Stimulated activated CD4-positive, alpha-beta T cell treated with anti-CD3 and anti-CD28 coated beads, Interleukin-4, amount 100 ng/mL, for 24 hours (primary cell): Measurements from ENCODE around the gene ANKRD42.
"Not testable (repeated sequence)": the region's sequence is repeated elsewhere in the genome, so short reads cannot be mapped to it uniquely, and the experiment has no call there.

Experiments used
- DNase-seq: peaks from one replicate; pipeline ENCODE4 v3.0.0-alpha.2; 2020

The ANKRD42 gene

DNA sequence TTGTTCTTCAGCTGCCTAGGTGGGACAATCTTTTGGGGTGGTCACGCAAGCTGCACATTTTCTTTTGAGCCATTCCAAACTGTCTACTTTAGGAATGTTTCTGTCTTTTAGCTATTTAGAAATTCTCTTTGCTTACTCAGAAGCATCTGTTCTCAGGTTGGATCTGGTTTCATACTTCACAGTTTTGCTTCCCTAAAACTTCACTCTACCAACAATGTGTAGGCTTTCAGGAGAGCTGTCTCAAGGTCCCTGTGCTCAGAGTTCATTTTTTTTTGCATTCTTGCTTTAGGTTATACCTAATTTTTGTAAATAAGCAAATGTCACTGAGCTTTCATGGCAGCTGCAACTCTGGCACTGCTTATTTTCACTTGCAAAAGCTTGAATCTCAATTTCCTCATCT lies 55.9 kb downstream of the ANKRD42 start:
- DNase-seq, result no peak

DNA sequence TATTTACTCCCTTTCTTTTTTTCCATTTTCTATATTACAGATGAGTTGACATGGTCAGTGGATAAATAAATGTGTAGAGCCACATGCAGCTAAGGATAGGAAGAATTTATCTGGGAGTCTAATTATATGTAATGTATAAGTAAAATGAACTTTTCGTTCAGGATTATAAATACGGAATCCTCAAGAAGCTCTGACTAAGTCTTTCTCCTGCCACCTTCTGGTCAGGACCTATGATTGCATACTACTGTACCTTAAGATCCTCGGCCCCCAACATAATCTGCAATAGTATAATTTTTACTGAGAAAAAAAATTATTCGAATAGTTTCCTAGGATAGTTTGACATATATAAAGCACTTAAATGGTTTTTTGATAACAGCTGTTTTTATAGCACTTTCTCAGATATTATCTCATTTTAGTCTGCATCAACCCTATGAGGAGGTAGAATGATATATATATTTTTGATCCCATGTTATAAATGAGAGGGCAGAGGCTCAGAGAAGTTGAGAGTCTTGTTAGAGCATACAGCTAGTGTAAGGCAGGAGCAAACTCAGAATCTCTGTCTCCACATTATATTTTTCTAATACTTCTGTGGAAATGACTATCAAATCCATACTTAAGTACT lies 56.6 kb downstream of the ANKRD42 start:
- peak; percentile 8 for DNase-seq

DNA sequence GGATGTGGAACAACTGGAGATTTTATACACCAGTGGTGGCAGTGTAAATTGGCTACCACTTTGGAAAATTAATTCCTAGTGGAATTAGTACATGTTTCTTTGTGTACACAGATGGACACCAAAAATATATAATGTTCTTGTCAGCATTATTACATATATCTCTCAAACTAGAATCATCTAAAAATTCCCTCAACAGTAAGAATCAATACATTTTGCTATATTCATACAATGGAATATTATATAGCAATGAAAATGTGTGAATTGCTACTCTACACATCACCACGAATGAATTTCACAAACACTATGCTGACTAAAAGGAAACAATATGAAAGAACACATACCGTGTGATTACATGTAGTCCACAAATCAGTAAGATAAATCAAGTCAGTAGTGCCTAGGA lies 58.8 kb downstream of the ANKRD42 start:
- no peak for DNase-seq

DNA sequence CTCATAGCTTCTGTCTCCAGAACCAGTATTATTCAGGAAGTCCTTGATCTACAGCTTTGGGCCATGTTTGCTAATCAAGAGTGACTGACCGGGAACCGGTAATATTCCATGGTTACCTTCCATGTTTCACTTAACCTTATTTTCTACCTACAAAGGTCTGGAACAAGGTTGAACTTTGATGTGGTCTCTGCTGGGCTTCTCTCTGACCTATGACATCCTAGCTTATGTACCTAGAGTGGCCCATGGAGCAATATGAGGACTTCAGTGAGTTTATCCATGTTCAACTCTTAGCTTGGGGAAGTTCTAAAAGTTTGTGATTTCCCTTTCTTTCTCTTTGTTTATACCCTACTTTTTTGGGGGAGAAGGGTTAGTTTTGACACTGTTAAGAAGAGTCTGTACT lies 59.4 kb downstream of the ANKRD42 start:
- DNase-seq, result no peak

DNA sequence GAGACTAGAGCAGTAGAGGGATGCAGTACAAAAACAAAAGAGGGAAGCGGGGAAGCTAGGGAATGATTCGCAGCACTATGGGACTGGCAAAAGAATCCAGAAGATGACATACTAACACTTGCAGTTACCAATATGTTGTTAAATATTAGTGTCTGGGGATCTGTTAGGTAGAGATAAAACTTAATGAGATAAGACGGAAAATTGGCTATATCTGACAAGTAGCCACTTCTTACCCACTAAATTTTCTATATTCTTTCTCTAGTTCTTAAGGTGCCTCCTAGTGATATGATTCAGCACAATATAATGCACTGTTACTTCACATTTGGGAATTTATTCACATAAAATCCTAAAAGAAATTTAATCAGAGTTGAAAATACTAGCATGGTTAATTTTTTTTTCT lies 61.9 kb downstream of the ANKRD42 start:
- DNase-seq, result no peak

DNA sequence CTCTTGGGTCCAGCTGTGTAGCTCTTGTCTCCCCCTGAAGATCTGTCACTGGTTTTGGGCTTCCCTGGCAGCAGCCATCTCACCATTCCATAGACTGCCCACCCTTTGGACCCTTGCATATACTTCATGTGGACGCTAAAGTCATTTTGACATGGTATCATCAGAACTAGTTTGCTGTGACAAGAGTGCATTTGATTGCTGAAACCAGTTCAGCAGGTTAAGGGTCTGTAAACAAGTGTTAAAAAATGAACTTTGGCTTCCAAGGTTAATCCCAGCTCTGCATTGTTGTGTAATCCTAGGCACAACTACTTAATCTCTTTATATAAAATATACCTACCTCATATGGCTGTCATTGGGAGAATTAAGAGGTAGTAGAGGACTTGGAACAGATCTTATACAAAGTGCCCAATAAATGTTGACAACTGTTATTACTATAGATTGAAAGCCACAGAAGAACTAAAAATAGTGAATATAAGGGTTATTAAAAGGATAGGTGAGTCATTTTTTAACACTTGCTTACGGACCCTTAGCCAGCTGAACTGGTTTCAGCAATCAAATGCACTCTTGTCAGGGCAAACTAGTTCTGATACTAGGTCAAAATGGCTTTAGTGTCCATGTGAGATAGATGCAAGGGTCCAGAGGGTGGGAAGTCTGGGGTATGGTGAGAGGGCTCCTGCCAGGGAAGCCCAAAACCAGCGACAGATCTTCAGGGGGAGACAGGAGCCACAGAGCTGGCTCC lies 63.3 kb downstream of the ANKRD42 start:
- no peak for DNase-seq

DNA sequence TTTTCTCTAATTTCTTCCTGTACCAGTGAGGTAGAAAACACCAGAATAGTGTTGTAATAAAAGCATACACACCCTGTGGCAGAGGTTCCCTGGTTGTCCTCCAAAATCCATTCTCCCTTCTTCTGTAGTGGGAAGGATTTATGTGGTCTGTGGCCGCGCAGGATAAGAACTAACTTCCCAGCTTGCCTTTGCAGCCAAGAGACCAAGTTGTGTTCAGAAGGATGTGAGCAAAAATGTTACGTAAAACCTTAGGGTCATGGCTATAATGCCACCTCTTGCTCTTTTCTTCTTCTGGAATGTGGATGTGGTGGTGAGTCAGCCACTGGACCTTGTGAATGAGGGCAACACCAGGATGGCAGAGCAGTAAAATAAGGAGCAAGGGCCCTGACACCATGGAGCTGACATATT lies 64.3 kb downstream of the ANKRD42 start:
- DNase-seq, result no peak

DNA sequence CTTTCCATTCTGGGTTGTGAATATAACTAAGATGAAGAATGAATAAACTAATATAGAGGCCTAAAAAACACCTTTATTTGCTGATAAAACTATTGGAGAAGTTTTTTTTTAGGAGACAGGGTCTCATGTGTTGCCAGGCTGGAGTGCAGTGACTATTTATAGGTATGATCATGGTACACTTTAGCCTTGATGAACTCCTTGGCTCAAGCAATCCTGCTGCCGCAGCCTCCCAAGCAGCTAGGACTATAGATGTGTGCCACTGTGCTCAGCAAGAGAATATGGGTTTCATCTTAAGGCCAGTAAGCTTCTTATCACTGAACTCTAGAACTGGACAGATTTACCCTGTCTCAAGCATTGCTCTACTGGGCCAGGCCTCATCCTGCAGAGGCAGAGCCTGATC lies 66.0 kb downstream of the ANKRD42 start:
- no peak for DNase-seq

DNA sequence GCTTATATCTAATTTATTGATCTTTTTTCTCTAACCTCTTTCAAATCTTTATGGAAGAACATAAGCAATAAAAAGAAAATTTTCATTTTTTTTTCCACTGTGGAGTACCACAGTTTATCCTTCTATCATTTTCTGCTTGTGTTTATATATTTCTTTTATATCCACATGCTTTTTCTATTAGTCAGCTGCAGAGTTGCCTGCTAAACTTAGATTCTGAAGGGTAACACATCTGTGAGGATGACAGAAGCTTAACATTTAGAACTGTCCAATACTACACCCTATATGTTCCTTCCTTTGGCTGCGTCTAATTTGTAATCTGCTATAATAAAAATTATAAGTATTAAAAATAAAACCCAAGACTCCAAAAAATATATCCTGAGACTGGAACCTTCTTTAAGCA lies 71.8 kb downstream of the ANKRD42 start:
- DNase-seq, result no peak

DNA sequence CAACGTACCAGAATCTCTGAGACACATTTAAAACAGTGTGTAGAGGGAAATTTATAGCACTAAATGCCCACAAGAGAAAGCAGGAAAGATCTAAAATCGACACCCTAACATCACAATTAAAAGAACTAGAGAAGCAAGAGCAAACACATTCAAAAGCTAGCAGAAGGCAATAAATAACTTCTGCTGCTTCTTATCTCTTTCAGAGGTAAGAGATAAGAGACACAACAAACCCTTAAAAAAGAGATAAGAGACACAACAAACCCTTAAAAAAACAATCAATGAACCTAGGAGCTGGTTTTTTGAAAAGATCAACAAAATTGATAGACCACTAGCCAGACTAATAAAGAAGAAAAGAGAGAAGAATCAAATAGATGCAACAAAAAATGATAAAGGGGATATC lies 75.6 kb downstream of the ANKRD42 start:
- DNase-seq, result not testable (repeated sequence)

DNA sequence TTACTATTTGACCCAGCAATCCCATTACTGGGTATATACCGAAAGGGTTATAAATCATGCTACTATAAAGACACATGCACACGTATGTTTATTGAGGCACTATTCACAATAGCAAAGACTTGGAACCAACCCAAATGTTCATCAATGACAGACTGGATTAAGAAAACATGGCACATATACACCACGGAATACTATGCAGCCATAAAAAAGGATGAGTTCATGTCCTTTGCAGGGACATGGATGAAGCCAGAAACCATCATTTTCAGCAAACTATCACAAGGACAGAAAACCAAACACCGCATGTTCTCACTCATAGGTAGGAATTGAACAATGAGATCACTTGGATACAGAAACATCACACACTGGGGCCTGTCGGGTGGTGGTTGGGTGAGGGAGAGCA lies 78.2 kb downstream of the ANKRD42 start:
- not testable (repeated sequence) for DNase-seq

DNA sequence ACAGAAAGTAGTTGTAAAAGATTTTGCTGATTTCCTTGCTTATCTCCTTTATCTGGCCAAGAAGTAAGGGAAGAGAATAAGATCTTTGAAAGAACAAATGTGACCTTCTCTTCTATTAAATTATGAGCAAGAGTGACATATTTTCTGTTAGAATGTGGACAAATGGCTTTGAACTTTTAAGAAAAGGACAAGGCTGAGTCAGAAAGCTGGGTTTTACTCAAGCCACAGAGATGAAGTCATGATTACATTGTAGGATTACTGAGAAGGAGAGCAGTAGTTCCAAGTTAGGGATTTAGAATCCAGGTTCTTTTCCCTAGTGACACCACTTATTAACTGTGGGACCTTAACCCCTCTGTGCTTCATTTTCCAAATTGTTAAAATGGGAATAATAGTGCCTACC lies 79.1 kb downstream of the ANKRD42 start:
- DNase-seq, result no peak

DNA sequence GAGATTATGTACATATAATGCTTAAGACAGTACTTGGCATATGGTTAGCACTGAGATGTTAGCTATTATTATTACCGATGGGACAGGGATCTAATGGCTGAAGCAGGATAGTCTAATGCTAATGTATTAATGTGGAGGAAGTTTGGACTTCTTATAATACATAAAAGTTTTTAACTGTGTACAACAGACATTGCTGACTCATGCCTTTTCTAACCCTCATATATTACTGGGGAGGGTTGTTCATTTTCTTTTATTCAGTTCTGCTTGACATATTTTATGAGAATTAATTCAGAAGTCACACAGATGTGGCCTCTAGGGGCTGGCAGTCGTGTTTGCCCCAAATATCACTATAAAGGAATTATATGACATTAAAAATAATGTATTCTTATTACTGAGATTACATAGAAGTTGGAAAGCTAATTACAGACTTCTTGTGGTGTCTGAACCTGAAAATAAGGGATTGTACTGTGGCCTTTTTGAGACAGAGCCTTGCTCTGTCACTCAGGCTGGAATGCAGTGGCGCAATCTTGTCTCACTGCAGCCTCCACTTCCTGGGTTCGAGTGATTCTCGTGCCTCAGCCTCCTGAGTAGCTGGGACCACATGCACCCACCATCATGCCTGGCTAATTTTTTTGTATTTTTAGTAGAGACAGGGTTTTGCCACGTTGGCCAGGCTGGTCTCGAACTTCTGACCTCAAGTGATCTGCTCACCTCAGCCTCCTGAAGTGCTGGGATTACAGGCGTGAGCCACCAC lies 82.6 kb downstream of the ANKRD42 start:
- no peak for DNase-seq

DNA sequence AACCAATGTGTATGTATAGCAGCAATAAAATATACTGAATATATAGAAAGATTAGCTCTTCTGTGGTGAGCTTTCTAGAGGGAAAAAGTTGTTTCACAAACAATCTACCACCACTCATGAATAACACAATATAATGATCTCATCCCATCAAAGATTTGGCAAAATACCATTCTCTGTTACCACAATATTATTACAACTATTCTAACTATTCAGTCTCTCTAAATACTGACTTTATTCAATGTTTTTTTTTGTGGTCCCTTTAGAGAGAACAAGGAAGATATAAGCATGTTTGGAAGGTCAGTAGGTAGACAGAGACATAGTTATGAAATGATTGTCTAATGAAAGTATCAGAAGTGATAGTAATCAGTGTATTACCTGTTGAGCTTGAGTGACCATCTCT lies 84.8 kb downstream of the ANKRD42 start:
- DNase-seq, result no peak

DNA sequence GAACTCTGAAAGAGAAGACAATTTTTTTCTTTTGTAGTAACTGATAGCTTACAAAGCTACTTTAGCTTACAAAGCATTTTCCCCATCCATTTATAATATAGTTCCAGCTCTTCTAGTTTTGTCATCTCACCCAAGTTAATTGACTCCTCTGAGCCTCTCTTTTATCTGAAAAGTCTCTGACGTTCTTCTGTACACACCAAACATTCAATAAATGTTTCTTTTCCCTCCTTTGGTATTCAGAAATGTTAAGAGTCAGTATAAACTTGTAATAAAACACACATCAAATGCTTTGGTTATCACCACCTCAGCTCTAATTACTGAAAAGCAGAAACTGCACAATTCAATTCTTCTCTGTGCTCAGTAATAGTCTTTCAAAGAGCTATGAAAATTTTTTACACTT lies 86.7 kb downstream of the ANKRD42 start:
- no peak for DNase-seq

DNA sequence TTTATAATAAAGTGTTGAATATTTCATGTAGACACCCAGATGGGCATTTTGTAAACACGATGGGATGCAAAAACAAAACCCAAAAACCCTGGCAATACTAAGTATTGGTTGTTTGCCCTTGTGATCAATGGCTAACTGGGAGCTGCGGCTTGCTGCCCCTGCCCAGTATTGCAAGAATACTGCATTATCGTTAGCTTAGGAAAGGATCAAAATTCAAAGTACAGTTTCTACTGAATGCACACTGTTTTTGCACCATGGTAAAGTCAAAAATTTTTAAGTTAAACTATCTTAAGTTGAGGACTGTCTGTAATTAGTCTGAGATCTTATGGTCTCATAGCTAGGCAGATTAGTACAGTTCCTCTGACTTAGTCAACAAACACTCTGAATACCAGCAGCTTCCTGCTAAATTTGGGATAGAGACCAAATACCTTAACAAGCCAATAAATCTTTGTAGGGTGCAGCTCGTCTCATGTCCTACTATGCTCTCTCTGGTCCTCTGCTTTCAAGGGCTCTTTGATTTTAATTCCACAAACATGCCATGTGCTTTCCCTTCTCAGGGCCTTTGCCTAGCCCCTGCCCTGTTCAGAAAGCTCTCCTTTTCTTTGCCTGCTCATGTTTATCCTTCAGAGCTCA lies 88.7 kb downstream of the ANKRD42 start:
- DNase-seq, result no peak

DNA sequence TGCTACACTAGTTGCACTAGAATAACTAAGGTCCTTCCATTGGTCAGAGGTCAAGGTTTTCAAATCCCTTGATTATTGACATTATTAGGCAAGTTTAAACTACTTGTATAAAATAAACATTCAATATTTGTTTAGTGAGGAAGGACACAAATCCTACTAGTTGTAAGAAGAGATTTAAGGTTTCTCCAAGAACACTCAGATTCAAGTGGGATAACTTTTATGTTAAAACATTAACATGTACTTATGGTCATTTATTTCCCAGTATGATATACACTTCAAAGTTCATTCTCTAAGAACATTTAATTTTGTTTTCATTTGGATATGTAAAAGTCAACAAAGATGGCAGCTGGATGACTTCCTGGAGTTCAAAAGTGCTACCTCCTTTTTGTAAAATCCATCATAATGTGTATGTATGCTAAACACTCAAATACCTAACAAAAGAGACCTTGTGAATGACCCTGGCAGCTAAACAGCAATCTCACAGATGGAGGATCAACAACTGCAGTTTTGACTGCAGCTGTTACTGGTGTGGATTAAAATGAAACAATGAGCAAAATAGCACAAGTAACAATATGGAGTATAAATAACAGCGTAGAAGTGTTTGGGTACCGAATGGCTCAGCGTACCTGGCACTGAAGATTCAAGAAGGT lies 91.1 kb downstream of the ANKRD42 start:
- DNase-seq, result no peak

DNA sequence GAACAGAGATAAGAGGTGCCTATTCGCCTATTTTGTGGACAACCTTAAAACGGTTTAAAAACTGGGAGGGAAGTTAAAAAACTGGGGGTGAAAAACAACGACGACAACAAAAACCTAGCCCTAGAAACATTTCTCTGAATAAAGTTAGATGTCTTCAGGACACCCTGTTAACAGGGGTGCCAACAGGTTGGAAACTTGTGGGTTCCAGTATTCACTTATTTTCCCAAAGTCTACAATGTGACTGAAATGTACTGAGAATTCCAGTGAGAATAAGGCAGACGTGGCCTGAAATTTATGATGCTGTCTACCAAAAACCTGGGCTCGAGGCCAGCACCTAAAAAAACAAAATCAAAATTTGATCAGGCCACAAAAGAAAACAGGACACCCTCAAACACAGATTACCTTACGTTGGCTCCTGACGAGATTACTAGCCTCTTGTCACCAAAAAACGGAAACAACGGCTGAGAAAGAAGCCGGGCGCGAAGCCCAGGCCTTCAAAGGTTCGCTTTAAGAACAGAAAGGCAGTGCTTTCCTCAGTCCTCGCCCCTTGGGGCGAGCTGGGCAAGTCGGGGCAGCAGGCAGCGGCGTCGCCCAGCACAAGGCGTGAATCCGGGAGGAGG lies 91.7 kb downstream of the ANKRD42 start:
- DNase-seq, result no peak

DNA sequence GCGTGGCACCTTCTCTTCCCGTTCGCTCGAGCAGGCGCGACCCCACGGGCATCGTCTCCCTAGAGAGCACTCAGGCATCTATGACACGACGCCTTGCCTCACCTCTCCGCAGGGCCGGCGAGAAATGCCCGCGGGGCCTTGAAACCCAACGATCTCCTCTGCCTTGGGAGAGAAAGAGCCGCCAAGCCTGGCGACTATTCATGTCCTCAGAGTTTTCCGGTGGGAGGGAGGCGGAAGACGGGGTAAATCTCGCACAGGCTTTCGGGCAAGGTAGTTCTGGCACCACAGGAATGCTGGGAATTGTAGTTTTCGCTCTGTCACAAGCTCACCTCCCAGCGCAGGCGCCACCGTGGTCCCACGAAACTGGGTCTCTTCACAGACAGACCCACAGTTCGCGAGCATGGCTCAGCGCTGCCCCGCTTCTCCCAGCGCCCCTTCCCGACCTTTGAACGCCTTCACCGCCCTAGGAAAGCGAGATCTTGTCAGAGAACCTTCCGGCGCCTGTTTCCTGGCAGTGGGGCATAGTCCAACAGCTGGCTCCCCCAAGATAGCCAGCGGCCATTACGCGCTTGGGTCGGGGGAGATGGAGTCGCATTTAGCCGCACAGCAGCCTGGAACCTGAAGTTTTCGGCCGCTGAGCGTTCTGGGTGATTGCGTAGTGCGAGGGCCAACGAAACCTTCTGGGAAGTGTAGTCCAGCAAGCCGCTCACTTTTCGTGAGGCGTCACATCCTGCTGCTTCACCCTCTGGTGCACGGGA lies 92.4 kb downstream of the ANKRD42 start, which contains the start of gene CCDC90B:
TSS of gene CCDC90B (minus strand) at position 597 of the 758 bp plus-strand sequence. CDS start at position 202, 395 bp downstream.
- DNase-seq, result peak; percentile 95

DNA sequence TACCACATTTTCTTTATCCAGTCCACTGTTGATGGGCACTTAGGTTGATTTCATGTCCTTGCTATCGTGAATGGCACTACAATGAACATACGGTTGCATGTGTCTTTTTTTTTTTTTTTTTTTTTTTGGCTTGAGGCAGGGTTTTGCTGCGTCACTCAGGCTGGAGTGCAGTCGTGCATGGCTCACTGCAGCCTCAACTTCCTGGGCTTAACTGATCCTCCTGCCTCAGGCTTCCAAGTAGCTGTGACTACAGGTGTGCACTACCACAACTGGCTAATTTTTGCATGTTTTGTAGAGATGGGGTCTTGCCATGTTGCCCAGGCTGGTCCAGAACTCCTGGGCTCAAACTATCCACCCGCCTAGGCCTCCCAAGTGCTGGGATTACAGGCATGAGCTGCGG lies 94.1 kb downstream of the ANKRD42 start:
- DNase-seq, result no peak

DNA sequence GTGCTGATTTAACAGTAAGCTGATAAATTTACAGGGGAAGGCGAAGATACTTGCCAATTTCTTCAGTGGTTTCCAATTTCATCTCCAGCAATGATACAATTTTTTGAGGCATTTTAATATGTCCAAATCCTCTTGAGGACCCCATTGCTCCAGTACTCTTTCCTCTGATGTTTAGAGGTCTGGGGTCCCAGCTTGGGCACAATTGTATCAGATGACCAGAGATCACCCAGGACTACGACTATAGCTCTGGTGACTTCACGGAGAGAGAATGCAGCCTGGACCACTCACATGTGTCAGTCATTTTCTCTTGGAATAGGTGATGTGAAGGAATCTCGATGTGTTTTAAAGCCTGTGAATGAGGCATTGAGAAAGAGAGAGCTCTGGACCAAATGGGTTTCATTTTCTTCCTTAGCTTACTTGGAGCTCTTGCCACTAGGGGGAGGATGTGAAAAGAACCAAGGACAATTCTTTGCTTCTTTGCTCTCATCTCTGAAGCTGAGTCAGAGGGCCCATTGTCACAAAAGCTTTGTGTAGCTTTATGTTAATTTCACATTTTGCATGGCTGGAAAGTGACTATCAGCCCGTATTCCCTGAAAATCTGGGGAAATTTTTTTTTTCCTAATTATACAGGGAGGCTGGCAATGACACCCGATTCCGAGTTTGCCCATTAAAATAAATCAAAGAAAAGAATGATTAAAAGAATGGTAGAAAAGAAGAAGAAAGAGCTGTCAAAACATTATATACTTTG lies 99.4 kb downstream of the ANKRD42 start:
- DNase-seq, result peak; percentile 41
